ENCODE measurements around the gene PPIE. TPM values are rescaled to one million over a fixed set of nuclear protein-coding genes. Genes with fewer than 3 reads are reported as not detected.
A peak's percentile ranks its signal among the peaks of the same experiment; 100 is the strongest.

PPIE gene
- total RNA-seq, 2 donors from 2014 or later = 22.6 to 23.4 TPM

- Histone ChIP-seq H3K27me3 (no peaks in the 10 kb centered on the region), H3K4me3 (no peak overlapping the region), H3K9me3 (no peaks in the 10 kb centered on the region), H3K36me3 (no peaks in the 10 kb centered on the region), H3K27ac (no peak overlapping the region), H3K4me1 (peaks cover 0 to 22% of the 10 kb centered on the region in 2 donors)
- DNase-seq (ENCODE audit: low spot score) = no peak
- TF ChIP-seq, protein P1, sequence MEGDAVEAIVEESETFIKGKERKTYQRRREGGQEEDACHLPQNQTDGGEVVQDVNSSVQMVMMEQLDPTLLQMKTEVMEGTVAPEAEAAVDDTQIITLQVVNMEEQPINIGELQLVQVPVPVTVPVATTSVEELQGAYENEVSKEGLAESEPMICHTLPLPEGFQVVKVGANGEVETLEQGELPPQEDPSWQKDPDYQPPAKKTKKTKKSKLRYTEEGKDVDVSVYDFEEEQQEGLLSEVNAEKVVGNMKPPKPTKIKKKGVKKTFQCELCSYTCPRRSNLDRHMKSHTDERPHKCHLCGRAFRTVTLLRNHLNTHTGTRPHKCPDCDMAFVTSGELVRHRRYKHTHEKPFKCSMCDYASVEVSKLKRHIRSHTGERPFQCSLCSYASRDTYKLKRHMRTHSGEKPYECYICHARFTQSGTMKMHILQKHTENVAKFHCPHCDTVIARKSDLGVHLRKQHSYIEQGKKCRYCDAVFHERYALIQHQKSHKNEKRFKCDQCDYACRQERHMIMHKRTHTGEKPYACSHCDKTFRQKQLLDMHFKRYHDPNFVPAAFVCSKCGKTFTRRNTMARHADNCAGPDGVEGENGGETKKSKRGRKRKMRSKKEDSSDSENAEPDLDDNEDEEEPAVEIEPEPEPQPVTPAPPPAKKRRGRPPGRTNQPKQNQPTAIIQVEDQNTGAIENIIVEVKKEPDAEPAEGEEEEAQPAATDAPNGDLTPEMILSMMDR (IDR thresholded peaks at IDR 0.05) = no peak
Measured at GRCh38 chr1:39698568-39698967, 40.1 kb upstream of the PPIE start.

- Histone ChIP-seq H3K4me3 (no peak overlapping the region), H3K27me3 (no peaks in the 10 kb centered on the region), H3K4me1 (peaks cover 0 to 22% of the 10 kb centered on the region in 2 donors), H3K9me3 (no peaks in the 10 kb centered on the region), H3K36me3 (no peaks in the 10 kb centered on the region), H3K27ac (no peak overlapping the region)
- no peak for DNase-seq (ENCODE audit: low spot score)
- TF ChIP-seq, protein P1 (IDR thresholded peaks at IDR 0.05) = no peak
Measured at GRCh38 chr1:39699419-39699818, 39.3 kb upstream of the PPIE start.

GRCh38 chr1:39700348-39700747 is 38.3 kb upstream of the PPIE start:
- no peak for DNase-seq (ENCODE audit: low spot score)
- H3K27me3 ChIP-seq = no peaks in the 10 kb centered on the region
- TF ChIP-seq, protein P1 (IDR thresholded peaks at IDR 0.05) = no peak
- no peak overlapping the region for H3K27ac ChIP-seq
- H3K4me1 ChIP-seq = peaks cover 0 to 22% of the 10 kb centered on the region in 2 donors
- H3K4me3 ChIP-seq = no peak overlapping the region
- no peaks in the 10 kb centered on the region for H3K9me3 ChIP-seq
- H3K36me3 ChIP-seq = no peaks in the 10 kb centered on the region

- Histone ChIP-seq H3K4me1 (peaks cover 0 to 22% of the 10 kb centered on the region in 2 donors), H3K9me3 (no peaks in the 10 kb centered on the region), H3K4me3 (peak overlapping the region in 1 of 2 donors; percentile 24), H3K27ac (peak overlapping the region in 1 of 2 donors; percentile 61), H3K27me3 (no peaks in the 10 kb centered on the region), H3K36me3 (no peaks in the 10 kb centered on the region)
- TF ChIP-seq, protein P1 (IDR thresholded peaks at IDR 0.05) = no peak
- DNase-seq (ENCODE audit: low spot score) = no peak
Measured at GRCh38 chr1:39701049-39701439, 37.6 kb upstream of the PPIE start.

DNA sequence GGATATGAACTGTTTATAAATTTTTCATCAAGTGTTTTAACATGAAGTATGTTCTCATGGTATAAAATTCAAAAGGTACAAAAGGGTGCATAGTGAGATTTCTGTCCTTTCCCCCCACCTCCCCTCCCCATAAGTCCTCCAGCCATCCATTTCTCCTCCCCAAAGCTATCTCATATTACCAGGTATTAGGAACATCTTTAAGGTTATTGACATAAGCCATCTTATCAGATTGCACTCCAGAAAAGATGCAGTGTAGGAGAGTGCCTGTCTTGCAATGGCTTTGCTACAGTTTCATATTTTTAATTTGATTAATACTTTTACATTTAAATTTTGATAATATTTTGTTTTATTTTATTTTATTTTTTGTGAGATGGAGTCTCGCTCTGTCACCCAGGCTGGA is 33.9 kb upstream of the PPIE start:
- H3K9me3 ChIP-seq = no peaks in the 10 kb centered on the region
- H3K4me1 ChIP-seq = peaks cover 0 to 22% of the 10 kb centered on the region in 2 donors
- no peaks in the 10 kb centered on the region for H3K27me3 ChIP-seq
- no peak for DNase-seq (ENCODE audit: low spot score)
- H3K27ac ChIP-seq = no peak overlapping the region
- TF ChIP-seq, protein P1 (IDR thresholded peaks at IDR 0.05) = no peak
- no peaks in the 10 kb centered on the region for H3K36me3 ChIP-seq
- no peak overlapping the region for H3K4me3 ChIP-seq

GRCh38 chr1:39707506-39707905 is 31.2 kb upstream of the PPIE start:
- Histone ChIP-seq H3K9me3 (no peaks in the 10 kb centered on the region), H3K4me1 (no peaks in the 10 kb centered on the region), H3K27me3 (no peaks in the 10 kb centered on the region), H3K36me3 (no peaks in the 10 kb centered on the region), H3K4me3 (no peak overlapping the region), H3K27ac (no peak overlapping the region)
- TF ChIP-seq, protein P1 (IDR thresholded peaks at IDR 0.05) = no peak
- no peak for DNase-seq (ENCODE audit: low spot score)
